Endodermal cell (in vitro differentiated cells): ENCODE results near the gene AVP. TPM values are rescaled to one million over a fixed set of nuclear protein-coding genes. Genes with fewer than 3 reads are reported as not detected.
A peak's percentile ranks its signal among the peaks of the same experiment; 100 is the strongest.
"Not testable (repeated sequence)": the region's sequence is repeated elsewhere in the genome, so short reads cannot be mapped to it uniquely, and the experiment has no call there.

ENCODE experiments used
- DNase-seq: peaks from one replicate; pipeline ENCODE4 v3.0.0-alpha.2; 2017
- H3K27ac ChIP-seq: 2 replicates; pipeline ENCODE4 v1.5.1; 2013; ENCODE audit warnings: mild to moderate bottlenecking, low read depth, low read length, moderate library complexity
- H3K27me3 ChIP-seq: 2 replicates; pipeline ENCODE4 v1.6.1; 2013; ENCODE audit warnings: mild to moderate bottlenecking, low read length, moderate library complexity; ENCODE audit not compliant: insufficient read depth, control insufficient read depth, poor library complexity, severe bottlenecking
- H3K36me3 ChIP-seq: 2 replicates; pipeline ENCODE4 v1.7.0; 2013; ENCODE audit warnings: mild to moderate bottlenecking, low read length, moderate library complexity; ENCODE audit not compliant: control insufficient read depth, insufficient read depth
- H3K4me1 ChIP-seq: one replicate; pipeline ENCODE4 v1.7.0; 2013; ENCODE audit warnings: low read length; ENCODE audit not compliant: control insufficient read depth, insufficient read depth
- H3K4me3 ChIP-seq: 2 replicates; pipeline ENCODE4 v1.5.1; 2013; ENCODE audit warnings: mild to moderate bottlenecking, low read length, moderate library complexity
- H3K9ac ChIP-seq: 2 replicates; pipeline ENCODE4 v1.6.1; 2013; ENCODE audit warnings: mild to moderate bottlenecking, low read length, moderate library complexity; ENCODE audit not compliant: poor library complexity, severe bottlenecking; ENCODE audit errors: extremely low read depth
- H3K9me3 ChIP-seq: 2 replicates; pipeline ENCODE4 v1.6.1; 2013; ENCODE audit warnings: mild to moderate bottlenecking, low read length, moderate library complexity; ENCODE audit not compliant: control insufficient read depth
- H3K27ac Mint-ChIP-seq: 2 replicates; pipeline ENCODE4 v1.8.0; 2020; ENCODE audit warnings: mixed read lengths
- H3K27me3 Mint-ChIP-seq: 2 replicates; pipeline ENCODE4 v1.8.0; 2021; ENCODE audit warnings: mild to moderate bottlenecking, mixed read lengths; ENCODE audit not compliant: insufficient read depth
- H3K36me3 Mint-ChIP-seq: 2 replicates; pipeline ENCODE4 v1.8.0; 2020; ENCODE audit warnings: low read depth, mixed read lengths
- H3K4me1 Mint-ChIP-seq: 2 replicates; pipeline ENCODE4 v1.8.0; 2020; ENCODE audit warnings: mixed read lengths
- H3K4me3 Mint-ChIP-seq: 2 replicates; pipeline ENCODE4 v1.8.0; 2020; ENCODE audit warnings: mild to moderate bottlenecking, moderate library complexity, mixed read lengths
- H3K9me3 Mint-ChIP-seq: 2 replicates; pipeline ENCODE4 v1.8.0; 2020; ENCODE audit warnings: mild to moderate bottlenecking, mixed read lengths
- CTCF ChIP-seq: fragments of 200-600 bp; sonication (generic); conservative IDR thresholded peaks from 2 replicates; pipeline ENCODE4 v1.5.0; 2021; ENCODE audit warnings: antibody characterized with exemption, mild to moderate bottlenecking
- WGBS, 2 experiments: methylation state at CpG; one replicate each; pipeline versions ENCODE4 v1.1.5 to v1.1.7; 2013; ENCODE audit warnings: missing lambda C conversion rate in 2 of 2, mixed read lengths in 1 of 2; ENCODE audit not compliant: insufficient coverage in 1 of 2, insufficient read length in 1 of 2; 5-methylcytosine and 5-hydroxymethylcytosine counted together
- total RNA-seq, 2 donors: library from RNA; stranded (reverse); fragmentation: NEBNext Ultra II Directional in 1 of 2; extraction: Animal tissue kit (Norgen Biotek cat#: 25700) in 1 of 2; gene quantifications; 2 replicates in 1 of 2; 3 replicates in 1 of 2; pipeline ENCODE4 v1.2.1, GENCODE V29; 2021

AVP gene
- total RNA-seq, 2 donors from 2014 or later = not detected

GRCh38 chr20:3126527-3126859 is 42.0 kb upstream of the AVP start:
- Histone ChIP-seq H3K27me3 (no peaks in the 10 kb centered on the region), H3K4me3 (no peak overlapping the region), H3K9me3 (peaks cover 47% of the 10 kb centered on the region), H3K4me1 (no peaks in the 10 kb centered on the region), H3K27ac (no peak overlapping the region), H3K9ac (no peak overlapping the region), H3K36me3 (peaks cover 34% of the 10 kb centered on the region)
- Mint-ChIP-seq H3K27me3 (peaks cover 2% of the 10 kb centered on the region), H3K9me3 (peaks cover 61% of the 10 kb centered on the region), H3K4me3 (no peak overlapping the region), H3K4me1 (no peaks in the 10 kb centered on the region), H3K36me3 (peaks cover 51% of the 10 kb centered on the region), H3K27ac (no peak overlapping the region)
- no peak for DNase-seq
- WGBS, 2 experiments = 89 to 100% methylated on average over 1 of the region's 1 CpG
- no peak for TF ChIP-seq CTCF

- WGBS, 2 experiments = 93 to 97% methylated on average over 5 to 18 of the region's 25 CpGs
- H3K27me3 ChIP-seq, H3K4me1 ChIP-seq, H3K4me3 Mint-ChIP-seq, H3K27me3 Mint-ChIP-seq, H3K4me3 ChIP-seq, H3K4me1 Mint-ChIP-seq, H3K9ac ChIP-seq, DNase-seq, H3K27ac Mint-ChIP-seq, H3K27ac ChIP-seq: not testable (repeated sequence)
- Mint-ChIP-seq H3K9me3 (peaks cover 61% of the 10 kb centered on the region), H3K36me3 (peaks cover 56% of the 10 kb centered on the region)
- peaks cover 40% of the 10 kb centered on the region for H3K36me3 ChIP-seq
- peaks cover 48% of the 10 kb centered on the region for H3K9me3 ChIP-seq
These were observed 41.4 kb upstream of the AVP start for GRCh38 chr20:3125776-3126526.

GRCh38 chr20:3124773-3125560 is 40.4 kb upstream of the AVP start:
- peaks cover 62% of the 10 kb centered on the region for H3K36me3 Mint-ChIP-seq
- not testable (repeated sequence) for H3K27me3 Mint-ChIP-seq, H3K4me3 Mint-ChIP-seq, H3K27ac ChIP-seq, DNase-seq, H3K4me3 ChIP-seq, H3K9ac ChIP-seq, H3K27me3 ChIP-seq, H3K4me1 Mint-ChIP-seq, H3K4me1 ChIP-seq, H3K27ac Mint-ChIP-seq
- Histone ChIP-seq H3K9me3 (peaks cover 48% of the 10 kb centered on the region), H3K36me3 (peaks cover 45% of the 10 kb centered on the region)
- H3K9me3 Mint-ChIP-seq = peaks cover 61% of the 10 kb centered on the region
- 94 to 99% methylated on average over 16 to 41 of the region's 41 CpGs for WGBS, 2 experiments

- not testable (repeated sequence) for H3K9ac ChIP-seq, H3K27me3 ChIP-seq, H3K4me1 Mint-ChIP-seq, DNase-seq, H3K27ac ChIP-seq, H3K27me3 Mint-ChIP-seq, H3K4me1 ChIP-seq, H3K4me3 Mint-ChIP-seq, H3K27ac Mint-ChIP-seq
- H3K4me3 ChIP-seq = peak overlapping the region; percentile 65
- H3K36me3 Mint-ChIP-seq = peaks cover 62% of the 10 kb centered on the region
- peaks cover 61% of the 10 kb centered on the region for H3K9me3 Mint-ChIP-seq
- WGBS, 2 experiments = 98 to 99% methylated on average over 9 to 14 of the region's 18 CpGs
- H3K36me3 ChIP-seq = peaks cover 47% of the 10 kb centered on the region
- peaks cover 48% of the 10 kb centered on the region for H3K9me3 ChIP-seq
These were observed 39.6 kb upstream of the AVP start for GRCh38 chr20:3124163-3124562.
